OCI-LY1 (cell line): ENCODE data around the gene BCLAF3.

Experiments used
- H2AFZ ChIP-seq: fragments of 200-600 bp; sonication (generic), shearing (Covaris generic); 2 replicates; pipeline ENCODE4 v1.6.0; 2014; ENCODE audit warnings: antibody characterized with exemption, mild to moderate bottlenecking, low read length
- H3F3A ChIP-seq: fragments of 200-600 bp; sonication (generic), shearing (Covaris generic); 2 replicates; pipeline ENCODE4 v1.6.0; 2014; ENCODE audit warnings: mild to moderate bottlenecking, antibody characterized with exemption, low read length, moderate library complexity; ENCODE audit not compliant: insufficient read depth
- H3K27ac ChIP-seq: fragments of 200-600 bp; sonication (generic); 2 replicates; pipeline ENCODE4 v1.5.1; 2014; ENCODE audit warnings: low read length, mixed run types, mild to moderate bottlenecking, low read depth; ENCODE audit not compliant: poor library complexity, severe bottlenecking
- H3K27me3 ChIP-seq: fragments of 200-600 bp; sonication (generic); 2 replicates; pipeline ENCODE4 v1.6.0; 2014; ENCODE audit warnings: antibody characterized with exemption, mild to moderate bottlenecking, low read length, moderate library complexity; ENCODE audit not compliant: insufficient read depth
- H3K36me3 ChIP-seq: fragments of 200-600 bp; sonication (generic); 2 replicates; pipeline ENCODE4 v1.6.1; 2014; ENCODE audit warnings: mild to moderate bottlenecking, antibody characterized with exemption, low read length, moderate library complexity, mixed read lengths; ENCODE audit not compliant: insufficient read depth
- H3K4me1 ChIP-seq: fragments of 200-600 bp; sonication (generic); 2 replicates; pipeline ENCODE4 v1.5.1; 2014; ENCODE audit warnings: mild to moderate bottlenecking, low read length, moderate library complexity; ENCODE audit not compliant: insufficient read depth, severe bottlenecking
- H3K4me2 ChIP-seq: fragments of 200-600 bp; sonication (generic), shearing (Covaris generic); 2 replicates; pipeline ENCODE4 v1.6.1; 2014; ENCODE audit warnings: low read length
- H3K4me3 ChIP-seq: fragments of 200-600 bp; sonication (generic); 2 replicates; pipeline ENCODE4 v1.5.1; 2014; ENCODE audit warnings: low read length, low read depth, mild to moderate bottlenecking, mixed read lengths; ENCODE audit not compliant: poor library complexity, severe bottlenecking
- H3K79me2 ChIP-seq: fragments of 200-600 bp; shearing (Covaris generic); 2 replicates; pipeline ENCODE4 v1.6.1; 2016; ENCODE audit warnings: mixed run types, low read length, mixed read lengths; ENCODE audit not compliant: insufficient read depth
- H3K9ac ChIP-seq: fragments of 200-600 bp; sonication (generic), shearing (Covaris generic); 2 replicates; pipeline ENCODE4 v1.6.1; 2014; ENCODE audit warnings: mild to moderate bottlenecking, low read length, mixed read lengths
- H3K9me2 ChIP-seq: fragments of 200-600 bp; sonication (generic), shearing (Covaris generic); 2 replicates; pipeline ENCODE4 v1.6.1; 2014; ENCODE audit warnings: low read depth, mild to moderate bottlenecking, low read length, mixed read lengths
- H3K9me3 ChIP-seq: fragments of 200-600 bp; shearing (Covaris generic); 2 replicates; pipeline ENCODE4 v1.6.1; 2014; ENCODE audit warnings: low read length, mixed read lengths
- H4K20me1 ChIP-seq: fragments of 200-600 bp; sonication (generic), shearing (Covaris generic); 2 replicates; pipeline ENCODE4 v1.6.0; 2016; ENCODE audit warnings: mild to moderate bottlenecking, low read length; ENCODE audit not compliant: insufficient read depth
- EZH2 ChIP-seq: fragments of 200-600 bp; sonication (generic), shearing (Covaris generic); IDR thresholded peaks from 2 replicates; pipeline ENCODE4 v1.8.0; 2017; ENCODE audit warnings: borderline replicate concordance, mixed run types, mild to moderate bottlenecking, antibody characterized with exemption, low read length, moderate library complexity, mixed read lengths
- TF ChIP-seq, protein P1 (sequence below): fragments of 200-600 bp; sonication (generic), shearing (Covaris generic); IDR thresholded peaks from 2 replicates; pipeline ENCODE4 v1.5.1; 2017; ENCODE audit warnings: mild to moderate bottlenecking, antibody characterized with exemption, low read length, moderate library complexity, mixed read lengths

The BCLAF3 gene

DNA sequence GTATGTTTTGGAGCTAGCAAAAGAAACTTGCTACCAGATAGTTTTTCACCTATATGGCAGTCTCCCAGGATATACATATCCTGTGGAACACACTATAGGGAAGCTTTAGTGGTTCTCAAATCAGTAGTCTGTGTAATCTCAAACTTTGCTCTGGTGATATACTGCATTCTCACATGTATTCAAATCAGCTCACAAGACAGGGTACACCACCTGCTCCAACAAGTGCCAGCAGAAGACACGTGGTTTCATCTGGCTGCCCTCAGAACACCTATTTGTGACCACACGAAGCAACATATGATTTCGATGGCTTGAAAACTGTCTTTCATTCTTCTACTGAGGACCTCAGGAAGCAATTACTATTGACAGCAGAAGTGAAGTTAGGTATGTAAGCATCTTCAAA is 37.7 kb downstream of the BCLAF3 start:
- Histone ChIP-seq H3K27ac (no peak overlapping the region), H3K9me3 (no peaks in the 10 kb centered on the region), H3K9ac (no peak overlapping the region), H3F3A (no peaks in the 10 kb centered on the region), H3K79me2 (no peaks in the 10 kb centered on the region), H3K4me2 (no peak overlapping the region), H3K36me3 (peaks cover 12% of the 10 kb centered on the region; the same call in 1 of the 2 replicates), H2AFZ (no peak overlapping the region), H3K4me1 (peaks cover 5% of the 10 kb centered on the region), H3K9me2 (no peaks in the 10 kb centered on the region), H3K4me3 (no peak overlapping the region), H3K27me3 (no peaks in the 10 kb centered on the region), H4K20me1 (no peaks in the 10 kb centered on the region)
- TF ChIP-seq, protein P1, sequence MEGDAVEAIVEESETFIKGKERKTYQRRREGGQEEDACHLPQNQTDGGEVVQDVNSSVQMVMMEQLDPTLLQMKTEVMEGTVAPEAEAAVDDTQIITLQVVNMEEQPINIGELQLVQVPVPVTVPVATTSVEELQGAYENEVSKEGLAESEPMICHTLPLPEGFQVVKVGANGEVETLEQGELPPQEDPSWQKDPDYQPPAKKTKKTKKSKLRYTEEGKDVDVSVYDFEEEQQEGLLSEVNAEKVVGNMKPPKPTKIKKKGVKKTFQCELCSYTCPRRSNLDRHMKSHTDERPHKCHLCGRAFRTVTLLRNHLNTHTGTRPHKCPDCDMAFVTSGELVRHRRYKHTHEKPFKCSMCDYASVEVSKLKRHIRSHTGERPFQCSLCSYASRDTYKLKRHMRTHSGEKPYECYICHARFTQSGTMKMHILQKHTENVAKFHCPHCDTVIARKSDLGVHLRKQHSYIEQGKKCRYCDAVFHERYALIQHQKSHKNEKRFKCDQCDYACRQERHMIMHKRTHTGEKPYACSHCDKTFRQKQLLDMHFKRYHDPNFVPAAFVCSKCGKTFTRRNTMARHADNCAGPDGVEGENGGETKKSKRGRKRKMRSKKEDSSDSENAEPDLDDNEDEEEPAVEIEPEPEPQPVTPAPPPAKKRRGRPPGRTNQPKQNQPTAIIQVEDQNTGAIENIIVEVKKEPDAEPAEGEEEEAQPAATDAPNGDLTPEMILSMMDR = no peak
- TF ChIP-seq EZH2 = no peak

DNA sequence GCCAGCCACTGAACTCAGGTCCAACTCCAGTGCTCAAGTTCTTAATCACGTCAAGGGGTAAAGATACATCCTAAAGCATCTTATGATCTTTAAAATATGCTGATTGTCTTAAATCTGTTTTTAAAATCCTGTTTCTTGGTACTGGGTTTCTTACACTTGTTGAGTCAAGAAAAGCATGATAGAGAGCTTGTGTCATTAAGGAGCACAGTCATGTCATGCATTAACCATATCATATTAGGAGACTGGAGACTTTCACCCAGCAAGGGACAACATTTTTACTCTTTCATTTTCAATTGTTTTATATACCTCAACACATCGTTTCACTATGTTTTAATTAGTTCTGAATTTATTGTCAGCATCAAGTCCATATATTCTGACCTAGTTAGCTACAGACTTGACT is 41.5 kb downstream of the BCLAF3 start:
- Histone ChIP-seq H3K4me3 (no peak overlapping the region), H3K9me2 (no peaks in the 10 kb centered on the region), H3K4me1 (peaks cover 5% of the 10 kb centered on the region), H3F3A (no peaks in the 10 kb centered on the region), H3K9ac (no peak overlapping the region), H3K79me2 (no peaks in the 10 kb centered on the region), H3K27ac (no peak overlapping the region), H4K20me1 (no peaks in the 10 kb centered on the region), H3K9me3 (no peaks in the 10 kb centered on the region), H3K36me3 (peaks cover 12% of the 10 kb centered on the region; the same call in 1 of the 2 replicates), H2AFZ (no peak overlapping the region), H3K4me2 (no peak overlapping the region), H3K27me3 (no peaks in the 10 kb centered on the region)
- TF ChIP-seq, protein P1 = no peak
- no peak for TF ChIP-seq EZH2

DNA sequence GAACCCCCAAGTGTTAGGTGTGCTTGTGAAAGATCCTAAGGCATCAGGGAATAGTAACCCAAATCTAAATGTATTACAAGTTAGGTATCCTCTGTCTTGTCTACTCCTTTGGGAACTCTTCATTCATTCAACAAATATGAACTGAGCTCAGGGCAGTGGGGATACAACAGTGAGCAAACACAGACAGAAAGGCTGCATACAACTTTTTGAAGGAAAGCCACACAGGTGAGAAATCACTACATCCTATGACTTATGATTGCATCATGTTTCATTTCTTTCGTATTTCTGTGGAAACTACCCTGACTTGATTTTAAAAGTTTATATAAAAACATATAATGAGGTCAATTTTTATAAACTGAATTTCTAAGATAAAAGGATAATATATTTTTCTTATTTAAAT is 43.2 kb downstream of the BCLAF3 start:
- Histone ChIP-seq H3F3A (no peaks in the 10 kb centered on the region), H3K27ac (no peak overlapping the region), H3K9me2 (no peaks in the 10 kb centered on the region), H3K9ac (no peak overlapping the region), H3K79me2 (no peaks in the 10 kb centered on the region), H3K4me3 (no peak overlapping the region), H2AFZ (no peak overlapping the region), H3K36me3 (0 out of 2 replicates have a peak, but pooled peaks cover 6% of the 10 kb centered on the region), H3K4me1 (no peaks in the 10 kb centered on the region), H4K20me1 (no peaks in the 10 kb centered on the region), H3K27me3 (no peaks in the 10 kb centered on the region), H3K9me3 (no peaks in the 10 kb centered on the region), H3K4me2 (no peak overlapping the region)
- TF ChIP-seq, protein P1 = no peak
- TF ChIP-seq EZH2 = no peak
